C4-2B (cell line): ENCODE data around the gene CDC42BPB.

Source experiments
- H3K27ac ChIP-seq: fragments of 450-650 bp; 2 replicates; pipeline ENCODE4 v1.5.1; 2017
- ZFX ChIP-seq: fragments of 450-650 bp; IDR thresholded peaks from 2 replicates; pipeline ENCODE4 v1.6.1; 2017
- TF ChIP-seq, protein P1 (sequence below): fragments of 450-650 bp; conservative IDR thresholded peaks from 2 replicates; pipeline ENCODE4 v1.5.1; 2017; ENCODE audit warnings: mild to moderate bottlenecking

Gene CDC42BPB

GRCh38 chr14:103097244-103097993 is 40.1 kb upstream of the CDC42BPB start:
- no peak for TF ChIP-seq ZFX
- TF ChIP-seq, protein P1, sequence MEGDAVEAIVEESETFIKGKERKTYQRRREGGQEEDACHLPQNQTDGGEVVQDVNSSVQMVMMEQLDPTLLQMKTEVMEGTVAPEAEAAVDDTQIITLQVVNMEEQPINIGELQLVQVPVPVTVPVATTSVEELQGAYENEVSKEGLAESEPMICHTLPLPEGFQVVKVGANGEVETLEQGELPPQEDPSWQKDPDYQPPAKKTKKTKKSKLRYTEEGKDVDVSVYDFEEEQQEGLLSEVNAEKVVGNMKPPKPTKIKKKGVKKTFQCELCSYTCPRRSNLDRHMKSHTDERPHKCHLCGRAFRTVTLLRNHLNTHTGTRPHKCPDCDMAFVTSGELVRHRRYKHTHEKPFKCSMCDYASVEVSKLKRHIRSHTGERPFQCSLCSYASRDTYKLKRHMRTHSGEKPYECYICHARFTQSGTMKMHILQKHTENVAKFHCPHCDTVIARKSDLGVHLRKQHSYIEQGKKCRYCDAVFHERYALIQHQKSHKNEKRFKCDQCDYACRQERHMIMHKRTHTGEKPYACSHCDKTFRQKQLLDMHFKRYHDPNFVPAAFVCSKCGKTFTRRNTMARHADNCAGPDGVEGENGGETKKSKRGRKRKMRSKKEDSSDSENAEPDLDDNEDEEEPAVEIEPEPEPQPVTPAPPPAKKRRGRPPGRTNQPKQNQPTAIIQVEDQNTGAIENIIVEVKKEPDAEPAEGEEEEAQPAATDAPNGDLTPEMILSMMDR: no peak
- H3K27ac ChIP-seq: no peak overlapping the region

- peak overlapping the region; percentile 18; the same call in 1 of the 2 replicates for H3K27ac ChIP-seq
- TF ChIP-seq, protein P1: no peak
- no peak for TF ChIP-seq ZFX
Measured at GRCh38 chr14:103096387-103096786, 39.0 kb upstream of the CDC42BPB start.

DNA sequence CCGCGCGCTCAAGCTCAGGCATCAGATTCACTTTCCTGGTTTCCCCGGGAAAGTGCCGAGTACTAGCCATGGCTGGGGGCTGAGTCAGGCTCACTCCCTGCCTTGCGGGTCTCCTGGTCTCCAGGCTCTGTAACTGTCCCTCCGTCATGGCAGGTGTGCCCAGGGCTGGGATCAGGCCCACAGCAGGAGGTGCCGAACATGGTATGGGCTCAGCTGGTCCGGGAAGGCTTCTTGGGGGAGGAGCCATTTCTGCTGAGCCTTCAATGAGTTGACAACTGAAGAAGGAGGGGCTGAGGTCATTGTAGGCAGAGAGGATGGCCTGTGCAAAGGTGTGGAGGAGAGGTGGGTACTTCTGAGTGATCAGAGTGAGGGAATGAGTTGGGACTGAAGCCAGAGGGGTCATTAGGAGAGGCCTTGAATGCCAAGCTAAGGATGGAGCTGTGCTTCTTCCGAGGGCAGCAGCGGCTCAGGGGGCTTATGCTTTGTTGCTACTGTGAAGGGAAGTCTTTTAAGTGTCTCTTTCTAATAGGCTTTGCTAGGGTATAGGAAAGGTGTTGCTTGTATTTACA is 37.9 kb upstream of the CDC42BPB start:
- H3K27ac ChIP-seq: peak overlapping the region; percentile 41
- TF ChIP-seq, protein P1: no peak
- no peak for TF ChIP-seq ZFX

DNA sequence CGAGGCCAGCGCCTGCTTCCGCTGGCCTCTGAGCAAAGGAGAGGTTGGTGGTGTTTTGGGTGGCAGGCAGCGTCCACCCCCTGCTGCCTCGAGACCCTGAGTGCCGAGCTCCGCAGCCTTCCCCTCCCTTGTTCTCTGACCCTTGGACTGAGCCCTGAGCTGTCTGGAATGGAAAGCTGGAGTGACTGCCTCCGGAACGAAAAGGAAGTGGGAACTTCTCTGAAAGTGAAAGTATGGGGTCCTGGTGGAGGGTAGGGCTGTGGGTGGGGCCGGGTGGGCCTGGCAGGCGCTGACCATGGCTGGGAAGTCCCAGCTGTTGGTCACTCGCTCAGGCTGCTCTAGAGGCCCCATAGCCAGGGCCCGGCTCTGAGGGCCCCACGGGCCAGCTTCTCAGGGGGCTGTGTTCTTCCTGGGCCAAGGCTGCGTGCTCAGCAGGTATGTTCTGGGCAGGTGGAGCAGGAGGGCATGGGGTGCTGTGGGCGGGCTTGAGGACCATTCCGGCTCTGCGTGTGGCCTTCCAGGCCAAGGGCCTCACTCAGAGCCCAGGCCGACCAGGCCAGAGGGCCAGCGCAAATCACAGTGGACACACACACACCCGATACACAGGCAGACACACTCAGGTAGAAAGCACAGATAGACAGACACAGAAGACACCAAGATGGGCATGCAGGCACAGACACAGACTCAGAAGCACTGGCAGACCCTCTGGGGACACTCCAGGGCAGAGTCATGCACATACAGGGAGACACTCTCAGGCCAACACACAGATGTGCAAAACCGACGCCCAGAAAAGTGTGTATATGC is 37.3 kb upstream of the CDC42BPB start, which contains the start of gene EXOC3L4:
Gene EXOC3L4 (plus strand): TSS at position 320 of the 804 bp plus-strand sequence. CDS start 5,495 bp downstream, outside the sequence.
- peak within 1 kb of the TSS; percentile 41 for H3K27ac ChIP-seq
- TF ChIP-seq, protein P1: no peak
- TF ChIP-seq ZFX: no peak

GRCh38 chr14:103093856-103094405 is 36.6 kb upstream of the CDC42BPB start:
- H3K27ac ChIP-seq: no peak overlapping the region
- TF ChIP-seq ZFX: no peak
- TF ChIP-seq, protein P1: no peak

- no peak overlapping the region for H3K27ac ChIP-seq
- no peak for TF ChIP-seq ZFX
- TF ChIP-seq, protein P1: no peak
Measured at GRCh38 chr14:103091883-103092222, 34.5 kb upstream of the CDC42BPB start.
